DOHH2 (cell line): ENCODE results near the gene MISP.

Source experiments
- CTCF ChIP-seq: fragments of 200-600 bp; sonication (generic); IDR thresholded peaks from one replicate; pipeline ENCODE4 v1.5.1; 2014; ENCODE audit warnings: antibody characterized with exemption, mild to moderate bottlenecking, low read depth, low read length; ENCODE audit not compliant: poor library complexity, severe bottlenecking
- EZH2phosphoT487 ChIP-seq: fragments of 200-600 bp; sonication (generic); IDR thresholded peaks from 2 replicates; pipeline ENCODE4 v1.6.1; 2017; ENCODE audit warnings: borderline replicate concordance, mild to moderate bottlenecking, antibody characterized with exemption, low read length, moderate library complexity, mixed read lengths

GRCh38 chr19:803686-804418 is 52.9 kb downstream of the MISP start:
- no peak for TF ChIP-seq CTCF
- no peak for TF ChIP-seq EZH2phosphoT487
